Measurements from ENCODE around the gene CRELD1.

GRCh38 chr3:9891072-9891622, 42.5 kb upstream of the CRELD1 start:
- TF ChIP-seq, protein P1, sequence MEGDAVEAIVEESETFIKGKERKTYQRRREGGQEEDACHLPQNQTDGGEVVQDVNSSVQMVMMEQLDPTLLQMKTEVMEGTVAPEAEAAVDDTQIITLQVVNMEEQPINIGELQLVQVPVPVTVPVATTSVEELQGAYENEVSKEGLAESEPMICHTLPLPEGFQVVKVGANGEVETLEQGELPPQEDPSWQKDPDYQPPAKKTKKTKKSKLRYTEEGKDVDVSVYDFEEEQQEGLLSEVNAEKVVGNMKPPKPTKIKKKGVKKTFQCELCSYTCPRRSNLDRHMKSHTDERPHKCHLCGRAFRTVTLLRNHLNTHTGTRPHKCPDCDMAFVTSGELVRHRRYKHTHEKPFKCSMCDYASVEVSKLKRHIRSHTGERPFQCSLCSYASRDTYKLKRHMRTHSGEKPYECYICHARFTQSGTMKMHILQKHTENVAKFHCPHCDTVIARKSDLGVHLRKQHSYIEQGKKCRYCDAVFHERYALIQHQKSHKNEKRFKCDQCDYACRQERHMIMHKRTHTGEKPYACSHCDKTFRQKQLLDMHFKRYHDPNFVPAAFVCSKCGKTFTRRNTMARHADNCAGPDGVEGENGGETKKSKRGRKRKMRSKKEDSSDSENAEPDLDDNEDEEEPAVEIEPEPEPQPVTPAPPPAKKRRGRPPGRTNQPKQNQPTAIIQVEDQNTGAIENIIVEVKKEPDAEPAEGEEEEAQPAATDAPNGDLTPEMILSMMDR (IDR thresholded peaks at IDR 0.05; ENCODE audit: poor library complexity): no peak
- TF ChIP-seq EZH2phosphoT487 (IDR thresholded peaks at IDR 0.05; ENCODE audit: low read depth, severe bottlenecking, unreplicated experiment): no peak
- TF ChIP-seq EZH2 (IDR thresholded peaks at IDR 0.05; ENCODE audit: borderline replicate concordance): no peak

All from hepatocyte (in vitro differentiated cells).